Measurements from ENCODE around the gene PARD6A. TPM values are rescaled to one million over a fixed set of nuclear protein-coding genes. Genes with fewer than 3 reads are reported as not detected.

The PARD6A gene
- total RNA-seq, 1 experiment from 2014 or later = 10.8 TPM

GRCh38 chr16:67710607-67711006 lies 49.8 kb downstream of the PARD6A start:
- DNase-seq (ENCODE audit: low read depth, low spot score) = no peak
- intact Hi-C loops (cut with micrococcal nuclease; ENCODE audit: unreplicated experiment) = no loop called here
- H3K36me3 ChIP-seq (ENCODE audit: control insufficient read depth, insufficient read depth, low read length) = no peaks in the 10 kb centered on the region

More at GRCh38 chr16:67710607-67711006, 49.8 kb downstream of the PARD6A start:
- no peak for ATAC-seq
- Histone ChIP-seq H3K4me3 (ENCODE audit: low read depth in 2 of 2, low read length in 2 of 2) (no peak overlapping the region), H3K27me3 (ENCODE audit: control insufficient read depth, insufficient read depth, low read length) (no peaks in the 10 kb centered on the region), H3K9me3 (ENCODE audit: control insufficient read depth, insufficient read depth, low read depth, low read length) (no peaks in the 10 kb centered on the region), H3K4me1 (ENCODE audit: control insufficient read depth, insufficient read depth, low read length) (no peaks in the 10 kb centered on the region), H3K27ac (ENCODE audit: low read length) (no peak overlapping the region)
- no peak for TF ChIP-seq SIN3A (IDR thresholded peaks at IDR 0.05; ENCODE audit: borderline replicate concordance, insufficient read depth, low read depth, low read length)
- no peak for TF ChIP-seq REST (IDR thresholded peaks at IDR 0.05; ENCODE audit: insufficient read depth in 1 of 2, low read depth in 2 of 2, low read length in 1 of 2)
- TF ChIP-seq CTCF (IDR thresholded peaks at IDR 0.05) = no peak
- no peak for TF ChIP-seq TCF7L2 (IDR thresholded peaks at IDR 0.05; ENCODE audit: low read depth, low read length)
- TF ChIP-seq POLR2AphosphoS5 (IDR thresholded peaks at IDR 0.05; ENCODE audit: low read depth, low read length) = no peak
- CTCF ChIA-PET = no interaction called here
- in situ Hi-C loops (cut with HindIII; ENCODE audit: low pct_unique_long_range_greater_than_20kb, low sequenced_read_pairs) = no loop called here
- POLR2A ChIA-PET = no interaction called here
- no TSS peak for BruUV-seq (replicated peaks)

Other genes starting within 250 kb of the PARD6A start
- 7.8 TPM for gene ZDHHC1, start 244.5 kb upstream of the PARD6A start, total RNA-seq (2021; ENCODE audit: unreplicated experiment)
- gene HSD11B2, start 229.8 kb upstream of the PARD6A start, total RNA-seq (2021; ENCODE audit: unreplicated experiment) = 0.77 TPM
- gene ATP6V0D1, start 179.8 kb upstream of the PARD6A start, total RNA-seq (2021; ENCODE audit: unreplicated experiment) = 70.8 TPM
- gene AGRP, start 177.4 kb upstream of the PARD6A start, total RNA-seq (2021; ENCODE audit: unreplicated experiment) = not detected
- 82.2 TPM for gene RIPOR1, start 132.1 kb upstream of the PARD6A start, total RNA-seq (2021; ENCODE audit: unreplicated experiment)
- gene CTCF, start 98.4 kb upstream of the PARD6A start, total RNA-seq (2021; ENCODE audit: unreplicated experiment) = 33.1 TPM
- 2.0 TPM for gene CARMIL2, start 15.8 kb upstream of the PARD6A start, total RNA-seq (2021; ENCODE audit: unreplicated experiment)
- 34.9 TPM for gene ACD, start 700 bp upstream of the PARD6A start, total RNA-seq (2021; ENCODE audit: unreplicated experiment)
- gene ENKD1, start 5.8 kb downstream of the PARD6A start, total RNA-seq (2021; ENCODE audit: unreplicated experiment) = 14.6 TPM
- gene C16orf86, start 5.9 kb downstream of the PARD6A start, total RNA-seq (2021; ENCODE audit: unreplicated experiment) = 0.80 TPM
- 15.1 TPM for gene GFOD2, start 58.4 kb downstream of the PARD6A start, total RNA-seq (2021; ENCODE audit: unreplicated experiment)
- gene RANBP10, start 145.6 kb downstream of the PARD6A start, total RNA-seq (2021; ENCODE audit: unreplicated experiment) = 13.4 TPM
- gene TSNAXIP1, start 145.9 kb downstream of the PARD6A start, total RNA-seq (2021; ENCODE audit: unreplicated experiment) = 1.6 TPM
- gene THAP11, start 181.4 kb downstream of the PARD6A start, total RNA-seq (2021; ENCODE audit: unreplicated experiment) = 27.3 TPM
- gene NUTF2, start 186.0 kb downstream of the PARD6A start, total RNA-seq (2021; ENCODE audit: unreplicated experiment) = 119 TPM
- gene CENPT, start 186.7 kb downstream of the PARD6A start, total RNA-seq (2021; ENCODE audit: unreplicated experiment) = 43.4 TPM
- 85.3 TPM for gene EDC4, start 212.1 kb downstream of the PARD6A start, total RNA-seq (2021; ENCODE audit: unreplicated experiment)
- 1.1 TPM for gene NRN1L, start 223.9 kb downstream of the PARD6A start, total RNA-seq (2021; ENCODE audit: unreplicated experiment)
- 17.8 TPM for gene PSKH1, start 232.3 kb downstream of the PARD6A start, total RNA-seq (2021; ENCODE audit: unreplicated experiment)